K562 (cell line): ENCODE data around the gene DHX57. TPM values are rescaled to one million over a fixed set of nuclear protein-coding genes. Genes with fewer than 3 reads are reported as not detected.

Source experiments
- ATAC-seq: fragments of 200-7000 bp; cut with Tn5 transposase; 3 replicates; pipeline ENCODE4 v1.9.1; 2020; ENCODE audit warnings: moderate library complexity
- BruUV-seq: library from RNA; stranded (reverse); fragments of 400-500 nt; replicated peaks from 2 replicates; lab custom pipeline; 2021; lab: Mats Ljungman, UMichigan
- CTCF ChIA-PET: fragments of 300-600 bp; formaldehyde crosslinking; extraction: SDS; loops from one replicate; lab custom pipeline; 2021; ENCODE audit warnings: low intra/inter-chr PET ratio; lab: Yijun Ruan, JAX
- POLR2A ChIA-PET: fragments of 300-600, 350-650 bp; sonication (Branson Sonifier 250); formaldehyde crosslinking; extraction: SDS; loops from one replicate; lab custom pipeline; 2021; ENCODE audit warnings: antibody characterized with exemption, inconsistent platforms; lab: Yijun Ruan, JAX
- DNase-seq, 4 experiments: peaks; one replicate each; pipeline versions ENCODE4 v3.0.0 to v3.0.0-alpha.2; 2011 to 2018; ENCODE audit warnings: low spot score in 3 of 4, mixed read lengths in 3 of 4; ENCODE audit errors: extremely low read depth in 1 of 4
- FAIRE-seq: peaks from 2 replicates; lab custom pipeline; 2011; peaks lifted over from hg19 to GRCh38; lab: Jason Lieb, UNC
- H2AFZ ChIP-seq: 2 replicates; pipeline ENCODE4 v1.6.0; 2011; ENCODE audit warnings: low read depth, low read length, control low read depth, inconsistent platforms
- H3K27ac ChIP-seq: fragments of 200-600 bp; 3 replicates; pipeline ENCODE4 v1.8.0; 2011; ENCODE audit warnings: low read depth, mild to moderate bottlenecking, control low read depth, inconsistent platforms, low read length, moderate library complexity, mixed read lengths; ENCODE audit errors: extremely low read depth
- H3K27me3 ChIP-seq, 2 experiments: fragments of 300-600 bp in 1 of 2; 2 replicates in 1 of 2; 3 replicates in 1 of 2; pipeline versions ENCODE4 v1.6.0 to v1.8.0; 2011; ENCODE audit warnings: inconsistent platforms in 2 of 2, low read length in 2 of 2, mild to moderate bottlenecking in 1 of 2, mixed read lengths in 1 of 2, moderate library complexity in 1 of 2; ENCODE audit not compliant: control insufficient read depth in 2 of 2, insufficient read depth in 2 of 2
- H3K36me3 ChIP-seq: fragments of 300-600 bp; 3 replicates; pipeline ENCODE4 v1.8.0; 2011; ENCODE audit warnings: mild to moderate bottlenecking, low read length, inconsistent platforms; ENCODE audit not compliant: control insufficient read depth, insufficient read depth
- H3K4me1 ChIP-seq, 2 experiments: fragments of 200-600 bp in 1 of 2; replicated peaks in 1 of 2; 2 replicates in 1 of 2; 3 replicates in 1 of 2; pipeline versions ENCODE4 v1.5.1 to v1.8.0; 2011; ENCODE audit warnings: inconsistent platforms in 2 of 2, low read length in 2 of 2, mild to moderate bottlenecking in 1 of 2, mixed read lengths in 1 of 2, moderate library complexity in 1 of 2; ENCODE audit not compliant: control insufficient read depth in 2 of 2, insufficient read depth in 2 of 2
- H3K4me2 ChIP-seq: 2 replicates; pipeline ENCODE4 v1.6.1; 2011; ENCODE audit warnings: low read length, control low read depth, inconsistent platforms, mixed read lengths; ENCODE audit not compliant: insufficient read depth
- H3K4me3 ChIP-seq: fragments of 200-600 bp; sonication (generic), shearing (Covaris generic); 2 replicates; pipeline ENCODE4 v1.5.1; 2016; ENCODE audit warnings: control low read depth, inconsistent platforms
- H3K79me2 ChIP-seq: fragments of 200-600 bp; 3 replicates; pipeline ENCODE4 v1.8.0; 2011; ENCODE audit warnings: low read length, inconsistent platforms; ENCODE audit not compliant: control insufficient read depth, insufficient read depth
- H3K9ac ChIP-seq, 2 experiments: 2 replicates each; pipeline versions ENCODE4 v1.6.0 to v1.6.1; 2011; ENCODE audit warnings: low read depth in 2 of 2, low read length in 2 of 2, control low read depth in 1 of 2, inconsistent platforms in 1 of 2, mild to moderate bottlenecking in 1 of 2, mixed read lengths in 1 of 2; ENCODE audit not compliant: insufficient read depth in 1 of 2
- H3K9me1 ChIP-seq: one replicate; pipeline ENCODE4 v1.6.0; 2011; ENCODE audit warnings: inconsistent platforms, mild to moderate bottlenecking, low read length, moderate library complexity; ENCODE audit not compliant: control insufficient read depth, insufficient read depth
- H3K9me3 ChIP-seq: replicated peaks from 2 replicates; pipeline ENCODE4 v1.5.1; 2011; ENCODE audit warnings: low read depth, low read length, inconsistent platforms; ENCODE audit not compliant: control insufficient read depth, insufficient read depth
- H4K20me1 ChIP-seq: replicated peaks from 2 replicates; pipeline ENCODE4 v1.6.1; 2011; ENCODE audit warnings: low read length, inconsistent platforms, mixed read lengths; ENCODE audit not compliant: control insufficient read depth, insufficient read depth
- ARID4B ChIP-seq: sonication (generic); formaldehyde crosslinking; IDR thresholded peaks from 2 replicates; pipeline ENCODE4 v1.8.0; 2022; ENCODE audit warnings: mild to moderate bottlenecking, missing genetic modification reagents
- CBFB ChIP-seq: sonication (generic); formaldehyde crosslinking; IDR thresholded peaks from 2 replicates; pipeline ENCODE4 v1.4.0; 2020; ENCODE audit warnings: mild to moderate bottlenecking, missing genetic modification reagents
- DPF2 ChIP-seq: fragments of 450-650 bp; IDR thresholded peaks from 2 replicates; pipeline ENCODE4 v1.6.1; 2016
- KLF6 ChIP-seq: fragments of 250-450 bp; sonication (Bioruptor Pico); IDR thresholded peaks from 2 replicates; pipeline ENCODE4 v1.4.0; 2020; ENCODE audit warnings: mild to moderate bottlenecking, moderate library complexity, borderline replicate concordance
- MAFG ChIP-seq: fragments of 450-650 bp; conservative IDR thresholded peaks from 2 replicates; pipeline ENCODE4 v1.6.1; 2016; ENCODE audit warnings: missing genetic modification characterization, missing compliant biosample characterization
- RAD21 ChIP-seq, 2 experiments: fragments of 250-450 bp in 1 of 2; fragments of 450-650 bp in 1 of 2; sonication (Bioruptor Pico) in 1 of 2; formaldehyde crosslinking in 1 of 2; IDR thresholded peaks in 1 of 2; conservative IDR thresholded peaks in 1 of 2; 2 replicates each; pipeline versions ENCODE4 v1.4.0 to v1.8.0; 2020 to 2022; ENCODE audit warnings: mild to moderate bottlenecking in 2 of 2, moderate library complexity in 1 of 2
- RNF219 ChIP-seq: fragments of 250-450 bp; sonication (Bioruptor Pico); IDR thresholded peaks from 2 replicates; pipeline ENCODE4 v1.5.0; 2022; ENCODE audit warnings: mild to moderate bottlenecking
- TGIF2 ChIP-seq: sonication (generic); formaldehyde crosslinking; IDR thresholded peaks from 2 replicates; pipeline ENCODE4 v1.8.1; 2022; ENCODE audit warnings: mild to moderate bottlenecking, missing genetic modification reagents, moderate library complexity
- ZBTB26 ChIP-seq: fragments of 450-650 bp; formaldehyde crosslinking; IDR thresholded peaks from 2 replicates; pipeline ENCODE4 v1.4.0; 2022; ENCODE audit warnings: missing genetic modification characterization
- ZBTB8A ChIP-seq: fragments of 450-650 bp; IDR thresholded peaks from 2 replicates; pipeline ENCODE4 v1.6.1; 2018; ENCODE audit warnings: mild to moderate bottlenecking, moderate library complexity; ENCODE audit not compliant: partially characterized antibody
- ZNF133 ChIP-seq: fragments of 250-450 bp; sonication (Bioruptor Pico); IDR thresholded peaks from 2 replicates; pipeline ENCODE4 v1.4.0; 2020; ENCODE audit warnings: mild to moderate bottlenecking
- ZNF280B ChIP-seq: fragments of 250-450 bp; sonication (Bioruptor Pico); IDR thresholded peaks from 2 replicates; pipeline ENCODE4 v1.5.1; 2021; ENCODE audit warnings: mild to moderate bottlenecking
- WGBS: fragments of 100-300 bp; shearing (Covaris generic); methylation state at CpG from one replicate; pipeline ENCODE4 v1.1.6; 2016; ENCODE audit warnings: low coverage, mixed read lengths; ENCODE audit not compliant: insufficient coverage; ENCODE audit errors: missing lambda C conversion rate; 5-methylcytosine and 5-hydroxymethylcytosine counted together
- in situ Hi-C: fragments of 300-500 bp; cut with MboI; formaldehyde crosslinking; loops from 4 replicates; pipeline ENCODE4 v1.15.0; 2018; ENCODE audit warnings: inconsistent platforms, mixed read lengths
- intact Hi-C: fragments of 100-400 bp; cut with micrococcal nuclease; formaldehyde crosslinking; loops from 2 replicates; pipeline ENCODE4 v1.14.2; 2022
- polyA plus RNA-seq, 8 experiments: library from polyadenylated mRNA; depleted of rRNA in 4 of 8; stranded (reverse) in 5 of 8; unstranded in 3 of 8; fragments of >200 nt; fragmentation: Nextera tagmentation in 2 of 8; fragmentation: Illumina TruSeq in 1 of 8; extraction: Ambion mirVana in 2 of 8; extraction: Trizol in 1 of 8; gene quantifications; 2 replicates each; pipeline versions ENCODE4 v1.2.1 to v1.2.3, GENCODE V29; 2011 to 2014; ENCODE audit warnings: inconsistent platforms in 1 of 8, missing spikeins in 1 of 8
- total RNA-seq, 7 experiments: library from RNA; depleted of rRNA in 6 of 7; stranded (reverse); fragments of >200 nt in 6 of 7; fragmentation: Illumina TruSeq in 2 of 7; extraction: Trizol in 2 of 7; gene quantifications; 2 replicates each; pipeline versions ENCODE4 v1.2.1 to v1.2.3, GENCODE V29; 2011 to 2021; ENCODE audit warnings: low replicate concordance in 1 of 7

The DHX57 gene
- total and polyA plus RNA-seq, 9 of the 15 experiments (the other 6 are each of a cell fraction or from before 2014, with no cell fraction given) = 7.4 to 23.6 (median 17.9) TPM

GRCh38 chr2:38765149-38765548 is 110.6 kb downstream of the DHX57 start:
- in situ Hi-C loops = no loop called here
- H3K9ac ChIP-seq = no peak overlapping the region
- H3K9me3 ChIP-seq = no peaks in the 10 kb centered on the region
- peak overlapping the region; percentile 38; the same call in 1 of the 2 replicates for H2AFZ ChIP-seq
- ChIA-PET POLR2A (interaction anchor here (9.0 kb wide), 1 partner anchor 13 kb away, joined by 107 read pairs; the partner anchor contains the start of gene SRSF7), CTCF (no interaction called here)
- H3K36me3 ChIP-seq = no peaks in the 10 kb centered on the region
- H3K4me2 ChIP-seq = no peak overlapping the region
- H3K27me3 ChIP-seq = no peaks in the 10 kb centered on the region
- ATAC-seq (no peak), DNase-seq (no peak), FAIRE-seq (no peak)
- H4K20me1 ChIP-seq = no peaks in the 10 kb centered on the region
- H3K79me2 ChIP-seq = no peaks in the 10 kb centered on the region
- 45% methylated on average over 4 of the region's 4 CpGs for WGBS
- H3K4me3 ChIP-seq = no peak overlapping the region
- TF ChIP-seq RNF219 (CRISPR knock-in tag) (no peak), TGIF2 (CRISPR knock-in tag) (no peak), ZNF280B (CRISPR knock-in tag) (no peak), KLF6 (no peak), DPF2 (no peak), MAFG (tag) (no peak), RAD21 (CRISPR knock-in tag; conservative IDR thresholded peaks at IDR 0.05 in 1 of 2, IDR thresholded peaks at IDR 0.05 in 1 of 2) (no peak), ARID4B (no peak), ZBTB8A (no peak), ZNF133 (no peak), ZBTB26 (CRISPR knock-in tag) (no peak), CBFB (CRISPR knock-in tag) (no peak)
- H3K4me1 ChIP-seq = no peaks in the 10 kb centered on the region
- no peak overlapping the region for H3K27ac ChIP-seq
- no TSS peak for BruUV-seq
- H3K9me1 ChIP-seq = no peaks in the 10 kb centered on the region
- intact Hi-C loops = no loop called here
